HL-60 (cell line): Measurements from ENCODE around the gene RTL9.

Experiments used
- DNase-seq, 2 experiments: peaks; one replicate each; pipeline ENCODE4 v3.0.0-alpha.2; 2010 to 2020; ENCODE audit warnings: low read depth in 1 of 2, low spot score in 1 of 2
- H3K27ac ChIP-seq: fragments of 250-450 bp; sonication (Bioruptor Pico); replicated peaks from 2 replicates; pipeline ENCODE4 v1.5.1; 2020; ENCODE audit warnings: mild to moderate bottlenecking, moderate library complexity
- H3K27me3 ChIP-seq: fragments of 250-450 bp; sonication (Bioruptor Pico); 2 replicates; pipeline ENCODE4 v1.5.1; 2021; ENCODE audit warnings: mild to moderate bottlenecking, moderate library complexity; ENCODE audit not compliant: insufficient read depth, poor library complexity, severe bottlenecking
- H3K4me3 ChIP-seq: replicated peaks from 2 replicates; pipeline ENCODE4 v1.5.1; 2011; ENCODE audit warnings: mild to moderate bottlenecking, control low read depth, low read length; ENCODE audit not compliant: insufficient read depth
- CTCF ChIP-seq: IDR thresholded peaks from one replicate; pipeline ENCODE4 v1.5.1; 2011; ENCODE audit warnings: low read length, control low read depth, inconsistent platforms; ENCODE audit not compliant: insufficient read depth
- GABPA ChIP-seq: IDR thresholded peaks from 2 replicates; pipeline ENCODE4 v1.6.1; 2012; ENCODE audit warnings: low read depth
- POLR2AphosphoS5 ChIP-seq: IDR thresholded peaks from 2 replicates; pipeline ENCODE4 v1.6.1; 2012; ENCODE audit warnings: low read depth
- REST ChIP-seq: IDR thresholded peaks from 2 replicates; pipeline ENCODE4 v1.6.1; 2012; ENCODE audit warnings: low read depth; ENCODE audit not compliant: insufficient replicate concordance
- SPI1 ChIP-seq: IDR thresholded peaks from 2 replicates; pipeline ENCODE4 v1.6.1; 2012; ENCODE audit warnings: low read depth, mild to moderate bottlenecking, borderline replicate concordance

The RTL9 gene

GRCh38 chrX:110402850-110403221 is 44.2 kb downstream of the RTL9 start:
- no peak for TF ChIP-seq POLR2AphosphoS5
- TF ChIP-seq GABPA = no peak
- TF ChIP-seq SPI1 = no peak
- no peak for TF ChIP-seq REST
- TF ChIP-seq CTCF = no peak
- no peak for DNase-seq
- H3K27ac ChIP-seq = no peak overlapping the region
- H3K27me3 ChIP-seq = no peaks in the 10 kb centered on the region
- no peak overlapping the region for H3K4me3 ChIP-seq

- H3K27ac ChIP-seq = no peak overlapping the region
- DNase-seq = no peak
These were observed 45.0 kb downstream of the RTL9 start for GRCh38 chrX:110403441-110404238.

More at GRCh38 chrX:110403441-110404238, 45.0 kb downstream of the RTL9 start:
- no peak overlapping the region for H3K4me3 ChIP-seq
- no peaks in the 10 kb centered on the region for H3K27me3 ChIP-seq
- TF ChIP-seq POLR2AphosphoS5 (no peak), GABPA (no peak), CTCF (no peak), SPI1 (no peak), REST (no peak)
